Suprapubic skin (tissue), 4 donors: Measurements from ENCODE around the gene COQ4. TPM values are rescaled to one million over a fixed set of nuclear protein-coding genes. Genes with fewer than 3 reads are reported as not detected.

Experiments used
- DNase-seq, 2 donors: peaks; one replicate each; pipeline ENCODE4 v3.0.0-alpha.2; 2019; ENCODE audit warnings: low spot score in 2 of 2
- H3K27ac ChIP-seq: fragments of 200-600 bp; sonication (generic); one replicate; pipeline ENCODE4 v1.5.1; 2019
- H3K27me3 ChIP-seq: fragments of 200-600 bp; sonication (generic); one replicate; pipeline ENCODE4 v1.5.1; 2019
- H3K36me3 ChIP-seq: fragments of 200-600 bp; sonication (generic); one replicate; pipeline ENCODE4 v1.5.1; 2019
- H3K4me1 ChIP-seq: fragments of 200-600 bp; sonication (generic); one replicate; pipeline ENCODE4 v1.5.1; 2019
- H3K4me3 ChIP-seq: fragments of 200-600 bp; sonication (generic); one replicate; pipeline ENCODE4 v1.5.1; 2019; ENCODE audit warnings: mild to moderate bottlenecking
- H3K9me3 ChIP-seq: fragments of 200-600 bp; sonication (generic); one replicate; pipeline ENCODE4 v1.5.1; 2019
- EP300 ChIP-seq: sonication (generic); formaldehyde crosslinking; IDR thresholded peaks from one replicate; pipeline ENCODE4 v1.6.1; 2017; ENCODE audit warnings: antibody characterized with exemption
- POLR2A ChIP-seq, 2 donors: fragments of 450-650 bp; IDR thresholded peaks; one replicate each; pipeline ENCODE4 v1.6.1; 2017; ENCODE audit warnings: antibody characterized with exemption in 2 of 2, mild to moderate bottlenecking in 2 of 2, moderate library complexity in 2 of 2
- POLR2AphosphoS5 ChIP-seq, 3 donors: sonication (generic); formaldehyde crosslinking; IDR thresholded peaks; one replicate each; pipeline ENCODE4 v1.6.1; 2017; ENCODE audit warnings: antibody characterized with exemption in 3 of 3
- WGBS: methylation state at CpG from one replicate; pipeline ENCODE4 v1.1.5; 2018; 5-methylcytosine and 5-hydroxymethylcytosine counted together
- total RNA-seq, 4 donors: library from RNA; depleted of rRNA; stranded (reverse); fragments of >200 nt; gene quantifications; one replicate each; pipeline ENCODE4 v1.1.0, GENCODE V29; 2016
- TF ChIP-seq, protein P1 (sequence below), 2 donors: fragments of 200-600 bp in 1 of 2; fragments of 450-650 bp in 1 of 2; sonication (generic) in 1 of 2; IDR thresholded peaks; one replicate each; pipeline ENCODE4 v1.5.1; 2016 to 2019; ENCODE audit warnings: antibody characterized with exemption in 2 of 2, mild to moderate bottlenecking in 1 of 2, moderate library complexity in 1 of 2

Gene COQ4
- total RNA-seq, 4 donors from 2014 or later = 73.3 to 119 (median 106) TPM

DNA sequence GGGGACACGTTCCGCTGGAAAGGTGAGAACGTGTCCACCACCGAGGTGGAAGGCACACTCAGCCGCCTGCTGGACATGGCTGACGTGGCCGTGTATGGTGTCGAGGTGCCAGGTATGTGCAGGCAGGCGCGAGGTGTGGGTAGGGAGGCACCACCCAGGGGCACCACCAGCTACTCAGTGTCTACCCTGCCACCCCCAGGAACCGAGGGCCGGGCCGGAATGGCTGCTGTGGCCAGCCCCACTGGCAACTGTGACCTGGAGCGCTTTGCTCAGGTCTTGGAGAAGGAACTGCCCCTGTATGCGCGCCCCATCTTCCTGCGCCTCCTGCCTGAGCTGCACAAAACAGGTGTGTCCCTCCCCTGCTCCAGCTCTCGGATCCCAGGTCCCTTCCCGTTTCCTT lies 32.8 kb downstream of the COQ4 start:
- no peak overlapping the region for H3K27ac ChIP-seq
- no peak overlapping the region for H3K4me3 ChIP-seq
- no peak for TF ChIP-seq EP300
- TF ChIP-seq, protein P1, sequence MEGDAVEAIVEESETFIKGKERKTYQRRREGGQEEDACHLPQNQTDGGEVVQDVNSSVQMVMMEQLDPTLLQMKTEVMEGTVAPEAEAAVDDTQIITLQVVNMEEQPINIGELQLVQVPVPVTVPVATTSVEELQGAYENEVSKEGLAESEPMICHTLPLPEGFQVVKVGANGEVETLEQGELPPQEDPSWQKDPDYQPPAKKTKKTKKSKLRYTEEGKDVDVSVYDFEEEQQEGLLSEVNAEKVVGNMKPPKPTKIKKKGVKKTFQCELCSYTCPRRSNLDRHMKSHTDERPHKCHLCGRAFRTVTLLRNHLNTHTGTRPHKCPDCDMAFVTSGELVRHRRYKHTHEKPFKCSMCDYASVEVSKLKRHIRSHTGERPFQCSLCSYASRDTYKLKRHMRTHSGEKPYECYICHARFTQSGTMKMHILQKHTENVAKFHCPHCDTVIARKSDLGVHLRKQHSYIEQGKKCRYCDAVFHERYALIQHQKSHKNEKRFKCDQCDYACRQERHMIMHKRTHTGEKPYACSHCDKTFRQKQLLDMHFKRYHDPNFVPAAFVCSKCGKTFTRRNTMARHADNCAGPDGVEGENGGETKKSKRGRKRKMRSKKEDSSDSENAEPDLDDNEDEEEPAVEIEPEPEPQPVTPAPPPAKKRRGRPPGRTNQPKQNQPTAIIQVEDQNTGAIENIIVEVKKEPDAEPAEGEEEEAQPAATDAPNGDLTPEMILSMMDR (IDR thresholded peaks at IDR 0.05) = no peak
- no peak for TF ChIP-seq POLR2AphosphoS5 (IDR thresholded peaks at IDR 0.05)
- TF ChIP-seq POLR2A (IDR thresholded peaks at IDR 0.05) = no peak
- no peaks in the 10 kb centered on the region for H3K27me3 ChIP-seq
- H3K9me3 ChIP-seq = no peaks in the 10 kb centered on the region
- WGBS = 93% methylated on average over 16 of the region's 19 CpGs
- DNase-seq = no peak
- H3K36me3 ChIP-seq = peaks cover 58% of the 10 kb centered on the region
- no peaks in the 10 kb centered on the region for H3K4me1 ChIP-seq

DNA sequence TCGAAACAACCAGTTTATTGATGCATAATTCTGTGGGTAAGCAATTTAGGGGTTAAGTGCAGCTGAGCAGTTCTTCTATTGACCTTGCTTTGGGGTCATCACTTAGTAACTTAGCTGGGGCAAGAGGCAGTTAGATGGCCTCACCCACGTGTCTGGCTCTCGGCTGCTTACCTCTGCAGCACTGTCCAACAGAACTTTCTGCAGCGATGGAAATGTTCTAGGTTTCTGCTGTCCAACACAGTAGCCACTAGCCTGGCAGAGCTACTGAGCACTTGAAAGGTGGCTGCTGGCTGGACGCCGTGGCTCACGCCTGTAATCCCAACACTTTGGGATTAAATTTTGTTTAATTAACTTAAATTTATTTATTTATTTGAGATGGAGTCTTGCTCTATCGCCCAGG lies 35.5 kb downstream of the COQ4 start:
- 83% methylated on average over 8 of the region's 8 CpGs for WGBS
- no peak for DNase-seq
- no peaks in the 10 kb centered on the region for H3K9me3 ChIP-seq
- no peak overlapping the region for H3K27ac ChIP-seq
- H3K27me3 ChIP-seq = no peaks in the 10 kb centered on the region
- H3K36me3 ChIP-seq = peaks cover 43% of the 10 kb centered on the region
- peaks cover 15% of the 10 kb centered on the region for H3K4me1 ChIP-seq
- TF ChIP-seq, protein P1 (IDR thresholded peaks at IDR 0.05) = no peak
- TF ChIP-seq EP300 (no peak), POLR2AphosphoS5 (IDR thresholded peaks at IDR 0.05) (no peak), POLR2A (IDR thresholded peaks at IDR 0.05) (no peak)
- H3K4me3 ChIP-seq = no peak overlapping the region

DNA sequence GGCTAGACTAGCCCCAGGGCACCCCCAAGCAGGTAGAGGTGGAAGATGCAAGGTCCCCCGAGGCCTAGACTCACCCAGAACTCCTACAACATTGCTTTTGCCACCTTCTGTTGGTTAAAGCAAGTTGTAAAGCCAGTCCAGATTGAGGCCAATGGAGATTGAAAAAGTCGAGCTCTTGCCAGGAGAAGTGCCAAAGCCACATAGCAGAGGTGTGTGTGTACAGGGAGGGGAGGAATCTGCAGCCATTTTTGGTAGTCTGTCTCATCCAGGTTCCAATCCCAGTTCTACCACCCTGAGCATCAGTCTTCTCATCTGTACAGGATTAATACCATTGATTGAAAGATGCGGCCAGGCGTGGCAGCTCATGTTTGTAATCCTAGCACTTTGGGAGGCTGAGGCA lies 36.2 kb downstream of the COQ4 start:
- H3K36me3 ChIP-seq = peaks cover 39% of the 10 kb centered on the region
- H3K27ac ChIP-seq = no peak overlapping the region
- no peak overlapping the region for H3K4me3 ChIP-seq
- no peak for DNase-seq
- peaks cover 15% of the 10 kb centered on the region for H3K4me1 ChIP-seq
- TF ChIP-seq EP300 (no peak), POLR2AphosphoS5 (IDR thresholded peaks at IDR 0.05) (no peak), POLR2A (IDR thresholded peaks at IDR 0.05) (no peak)
- TF ChIP-seq, protein P1 (IDR thresholded peaks at IDR 0.05) = no peak
- no peaks in the 10 kb centered on the region for H3K27me3 ChIP-seq
- 61% methylated on average over 2 of the region's 4 CpGs for WGBS
- no peaks in the 10 kb centered on the region for H3K9me3 ChIP-seq

DNA sequence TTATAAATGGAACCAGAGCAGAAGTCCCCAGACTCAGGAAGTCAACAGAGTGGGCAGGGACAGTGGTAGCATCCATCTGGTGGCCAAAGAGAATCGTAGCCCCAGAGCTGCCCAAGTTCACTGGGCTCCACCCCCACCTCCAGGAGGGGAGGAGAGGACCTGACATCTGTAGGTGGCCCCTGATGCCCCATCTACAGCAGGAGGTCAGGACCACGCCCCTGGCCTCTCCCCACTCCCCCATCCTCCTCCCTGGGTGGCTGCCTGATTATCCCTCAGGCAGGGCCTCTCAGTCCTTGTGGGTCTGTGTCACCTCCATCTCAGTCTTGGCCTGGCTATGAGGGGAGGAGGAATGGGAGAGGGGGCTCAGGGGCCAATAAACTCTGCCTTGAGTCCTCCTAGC lies 38.2 kb downstream of the COQ4 start:
- Histone ChIP-seq H3K9me3 (no peaks in the 10 kb centered on the region), H3K27me3 (no peaks in the 10 kb centered on the region)

DNA sequence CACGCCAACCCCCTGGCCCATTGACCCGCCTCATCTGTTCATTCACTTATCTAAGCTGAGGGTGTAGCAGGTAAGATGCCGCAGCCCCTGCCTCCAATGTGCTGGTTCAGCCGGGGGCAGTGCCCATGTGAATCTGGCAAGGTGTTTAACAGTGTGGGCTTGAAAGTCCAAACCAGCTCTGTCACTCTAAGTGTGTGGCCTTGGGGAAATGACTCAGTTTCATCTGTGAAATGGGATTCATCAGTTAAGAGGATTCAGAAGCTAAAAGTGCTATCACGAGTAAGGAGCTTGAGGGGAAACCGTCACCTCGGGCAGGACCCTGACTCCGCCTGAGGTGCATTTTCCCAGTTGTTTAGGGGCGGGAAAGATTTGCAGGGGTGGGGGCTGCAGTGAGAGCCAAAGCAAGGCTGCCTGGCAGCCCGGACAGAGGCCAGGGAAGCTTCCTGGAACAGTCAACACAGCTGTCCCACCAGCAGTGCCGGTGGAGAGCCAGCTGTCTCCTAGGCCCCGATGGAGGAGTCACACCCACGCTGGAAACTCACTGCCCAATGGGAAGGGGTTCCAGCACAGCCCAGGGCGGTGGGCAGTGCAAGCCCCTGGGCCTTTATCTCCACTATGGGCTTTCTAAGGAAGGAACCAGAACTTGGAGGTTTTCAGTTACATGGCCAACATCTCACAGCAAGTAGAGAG lies 38.8 kb downstream of the COQ4 start:
- Histone ChIP-seq H3K27ac (peak overlapping the region; percentile 3), H3K27me3 (no peaks in the 10 kb centered on the region), H3K4me3 (peak overlapping the region; percentile 44), H3K4me1 (peaks cover 26% of the 10 kb centered on the region), H3K9me3 (no peaks in the 10 kb centered on the region), H3K36me3 (peaks cover 21% of the 10 kb centered on the region)
- TF ChIP-seq, protein P1 (IDR thresholded peaks at IDR 0.05) = no peak
- no peak for TF ChIP-seq EP300
- TF ChIP-seq POLR2A (IDR thresholded peaks at IDR 0.05) = no peak
- no peak for TF ChIP-seq POLR2AphosphoS5 (IDR thresholded peaks at IDR 0.05)
- WGBS = 42% methylated on average over 14 of the region's 14 CpGs
- DNase-seq = no peak

More for the DNA sequence above, 38.2 kb downstream of the COQ4 start:
- Histone ChIP-seq H3K36me3 (peaks cover 27% of the 10 kb centered on the region), H3K27ac (no peak overlapping the region), H3K4me1 (peaks cover 26% of the 10 kb centered on the region), H3K4me3 (no peak overlapping the region)
- TF ChIP-seq EP300 = no peak
- TF ChIP-seq POLR2AphosphoS5 (IDR thresholded peaks at IDR 0.05) = no peak
- TF ChIP-seq POLR2A (IDR thresholded peaks at IDR 0.05) = no peak
- TF ChIP-seq, protein P1 (IDR thresholded peaks at IDR 0.05) = no peak
- WGBS = no CpG with 5 or more reads among the region's 2 CpGs
- DNase-seq = no peak
